Kidney tubule cell (primary cell): ENCODE results near the gene PCED1A.
"Not testable (repeated sequence)": the region's sequence is repeated elsewhere in the genome, so short reads cannot be mapped to it uniquely, and the experiment has no call there.

Experiments used
- DNase-seq: peaks from one replicate; pipeline ENCODE4 v3.0.0-alpha.2; 2018; ENCODE audit warnings: low spot score

Gene PCED1A

GRCh38 chr20:2826655-2827054 lies 13.8 kb downstream of the PCED1A start:
- DNase-seq: no peak

GRCh38 chr20:2825761-2826160 lies 14.7 kb downstream of the PCED1A start:
- no peak for DNase-seq

- DNase-seq: no peak
These were observed 18.4 kb downstream of the PCED1A start for GRCh38 chr20:2822073-2822472.

- DNase-seq: no peak
These were observed 19.3 kb downstream of the PCED1A start for GRCh38 chr20:2820896-2821869.

- DNase-seq: no peak
These were observed 20.2 kb downstream of the PCED1A start for GRCh38 chr20:2820084-2820895.

- no peak for DNase-seq
These were observed 22.4 kb downstream of the PCED1A start for GRCh38 chr20:2817891-2818595.

- DNase-seq: no peak
These were observed 23.1 kb downstream of the PCED1A start for GRCh38 chr20:2817341-2817726.

GRCh38 chr20:2816583-2817340 lies 23.7 kb downstream of the PCED1A start:
- DNase-seq: peak; percentile 31

- DNase-seq: no peak
These were observed 24.3 kb downstream of the PCED1A start, which contains the start of gene TMEM239 for GRCh38 chr20:2816030-2816582. TMEM239 (plus strand) TSS chr20:2816364; CDS start chr20:2816555, 191 bp downstream.

- DNase-seq: no peak
These were observed 25.1 kb downstream of the PCED1A start for GRCh38 chr20:2815242-2815900.

GRCh38 chr20:2814587-2815051 lies 25.8 kb downstream of the PCED1A start, which contains the start of gene C20orf141:
C20orf141 (plus strand) TSS chr20:2814987; CDS start chr20:2815185, 198 bp downstream.
- DNase-seq: peak; percentile 96

- DNase-seq: no peak
These were observed 26.4 kb downstream of the PCED1A start for GRCh38 chr20:2814076-2814475.

GRCh38 chr20:2812189-2812588 lies 28.3 kb downstream of the PCED1A start:
- DNase-seq: no peak

- peak; percentile 77 for DNase-seq
These were observed 30.8 kb downstream of the PCED1A start for GRCh38 chr20:2809690-2810089.

GRCh38 chr20:2807929-2808328 lies 32.5 kb downstream of the PCED1A start:
- not testable (repeated sequence) for DNase-seq

GRCh38 chr20:2807019-2807418 lies 33.4 kb downstream of the PCED1A start:
- DNase-seq: no peak

- no peak for DNase-seq
These were observed 34.1 kb downstream of the PCED1A start for GRCh38 chr20:2806351-2806701.

GRCh38 chr20:2805689-2806350 lies 34.6 kb downstream of the PCED1A start:
- DNase-seq: peak; percentile 21

GRCh38 chr20:2804852-2805688 lies 35.4 kb downstream of the PCED1A start:
- no peak for DNase-seq
